ENCODE data around the gene CENPA.
"Not testable (repeated sequence)": the region's sequence is repeated elsewhere in the genome, so short reads cannot be mapped to it uniquely, and the experiment has no call there.

The CENPA gene

DNA sequence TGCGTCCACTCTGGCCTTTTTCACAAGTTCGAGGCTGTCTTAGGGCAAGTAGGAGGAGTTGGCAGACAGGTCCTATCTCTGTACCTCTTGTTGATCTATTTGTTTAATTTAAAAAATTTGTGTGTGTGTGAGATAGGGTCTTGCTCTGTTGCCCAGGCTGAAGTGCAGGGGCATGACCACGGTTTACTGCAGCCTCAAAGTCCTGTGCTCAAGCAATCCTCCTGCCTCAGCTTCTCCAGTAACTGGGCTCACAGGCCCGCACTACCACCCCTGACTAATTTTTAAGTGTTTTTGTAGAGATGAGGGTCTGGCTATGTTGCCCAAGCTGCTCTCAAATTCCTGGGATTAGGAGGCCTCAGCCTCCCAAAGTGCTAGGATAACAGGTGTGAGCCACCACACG is 26.0 kb upstream of the CENPA start:
- in situ Hi-C loops (cut with MboI; ENCODE audit: low sequenced_read_pairs): no loop called here

- in situ Hi-C loops (cut with MboI; ENCODE audit: low sequenced_read_pairs): not testable (repeated sequence)
Observed at GRCh38 chr2:26760991-26761390, 24.9 kb upstream of the CENPA start.

DNA sequence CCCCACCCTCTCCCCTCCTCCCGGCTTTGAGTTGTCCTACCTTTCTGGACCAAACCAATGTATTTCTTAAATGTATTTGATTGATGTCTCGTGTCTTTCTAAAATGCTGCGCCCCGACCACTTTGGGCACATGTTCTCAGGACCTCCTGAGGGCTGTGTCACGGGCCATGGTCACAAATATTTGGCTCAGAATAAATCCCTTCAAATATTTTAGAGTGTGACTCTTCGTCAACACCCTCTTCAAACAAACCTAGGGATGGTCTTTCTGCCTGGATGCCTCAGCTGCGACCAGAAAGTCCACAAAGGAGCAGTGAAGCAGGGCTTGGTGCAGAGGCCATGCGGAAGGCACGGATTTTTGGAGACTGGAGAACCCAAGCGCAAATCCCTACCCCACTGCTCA is 22.8 kb upstream of the CENPA start:
- in situ Hi-C loops (cut with MboI; ENCODE audit: low sequenced_read_pairs): no loop called here

GRCh38 chr2:26764078-26764887 is 21.6 kb upstream of the CENPA start, which contains the start of gene SLC35F6:
SLC35F6 (plus strand) TSS chr2:26764284; CDS start chr2:26764350, 66 bp downstream.
- in situ Hi-C loops (cut with MboI; ENCODE audit: low sequenced_read_pairs): no loop called here

- in situ Hi-C loops (cut with MboI; ENCODE audit: low sequenced_read_pairs): no loop called here
Observed at GRCh38 chr2:26764906-26765305, 20.9 kb upstream of the CENPA start.

DNA sequence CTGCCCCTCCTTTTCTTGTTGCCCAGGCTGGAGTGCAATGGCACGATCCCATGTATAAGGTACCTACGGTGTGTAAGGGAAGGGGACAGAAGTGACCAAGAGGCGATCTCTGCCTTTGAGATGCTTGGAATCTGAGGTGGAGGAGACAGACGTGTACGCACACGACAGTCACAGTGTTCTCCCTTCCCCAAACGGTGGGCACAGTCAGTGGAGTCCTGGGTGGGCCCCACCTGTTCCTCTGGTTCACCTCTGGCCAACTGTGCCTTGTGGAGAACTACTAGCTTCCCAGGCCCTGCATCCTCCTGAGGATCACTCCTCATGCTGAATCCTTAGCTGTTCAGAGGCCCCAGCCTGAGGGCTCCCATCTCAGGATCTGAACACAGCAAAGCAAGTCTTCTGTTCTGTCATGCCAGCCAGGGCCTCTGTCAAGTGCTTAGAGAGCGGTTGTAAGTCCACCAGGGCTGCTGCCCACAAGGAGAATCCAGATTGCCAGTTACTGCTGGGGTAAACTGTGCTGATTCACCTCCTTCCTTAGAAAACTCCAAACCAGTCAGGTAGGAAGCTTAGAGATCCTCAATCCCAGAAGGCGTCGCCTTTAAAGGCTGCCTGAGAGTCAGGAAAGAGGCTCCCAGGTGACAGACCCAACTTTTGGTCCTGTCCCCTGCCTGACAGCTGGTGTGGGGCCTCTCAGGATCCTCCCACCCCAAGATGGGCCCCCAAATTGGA is 20.2 kb upstream of the CENPA start:
- in situ Hi-C loops (cut with MboI; ENCODE audit: low sequenced_read_pairs): no loop called here

DNA sequence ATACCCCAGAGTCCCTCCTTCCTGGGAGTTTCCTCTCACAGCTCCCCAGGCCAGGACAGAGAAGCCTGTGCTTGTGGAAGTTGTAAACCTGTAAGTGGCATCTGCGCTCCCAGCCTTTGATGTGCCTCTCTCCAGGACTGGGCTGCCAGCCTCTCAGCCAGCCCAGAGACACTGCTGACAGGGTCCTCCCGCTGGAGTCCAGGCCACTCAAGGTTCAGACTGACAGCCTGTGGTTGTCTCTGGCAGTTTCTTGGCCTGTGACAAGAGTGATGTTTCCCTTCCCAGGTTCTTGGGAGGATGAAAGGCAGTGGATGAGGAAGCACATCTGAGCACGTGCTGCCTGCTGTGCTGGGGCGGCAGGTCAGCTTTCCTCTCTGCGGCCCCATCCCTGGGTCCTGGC is 18.7 kb upstream of the CENPA start:
- in situ Hi-C loops (cut with MboI; ENCODE audit: low sequenced_read_pairs): no loop called here

GRCh38 chr2:26767894-26768487 is 17.9 kb upstream of the CENPA start:
- in situ Hi-C loops (cut with MboI; ENCODE audit: low sequenced_read_pairs): no loop called here

GRCh38 chr2:26768759-26769088 is 17.1 kb upstream of the CENPA start:
- in situ Hi-C loops (cut with MboI; ENCODE audit: low sequenced_read_pairs): no loop called here

DNA sequence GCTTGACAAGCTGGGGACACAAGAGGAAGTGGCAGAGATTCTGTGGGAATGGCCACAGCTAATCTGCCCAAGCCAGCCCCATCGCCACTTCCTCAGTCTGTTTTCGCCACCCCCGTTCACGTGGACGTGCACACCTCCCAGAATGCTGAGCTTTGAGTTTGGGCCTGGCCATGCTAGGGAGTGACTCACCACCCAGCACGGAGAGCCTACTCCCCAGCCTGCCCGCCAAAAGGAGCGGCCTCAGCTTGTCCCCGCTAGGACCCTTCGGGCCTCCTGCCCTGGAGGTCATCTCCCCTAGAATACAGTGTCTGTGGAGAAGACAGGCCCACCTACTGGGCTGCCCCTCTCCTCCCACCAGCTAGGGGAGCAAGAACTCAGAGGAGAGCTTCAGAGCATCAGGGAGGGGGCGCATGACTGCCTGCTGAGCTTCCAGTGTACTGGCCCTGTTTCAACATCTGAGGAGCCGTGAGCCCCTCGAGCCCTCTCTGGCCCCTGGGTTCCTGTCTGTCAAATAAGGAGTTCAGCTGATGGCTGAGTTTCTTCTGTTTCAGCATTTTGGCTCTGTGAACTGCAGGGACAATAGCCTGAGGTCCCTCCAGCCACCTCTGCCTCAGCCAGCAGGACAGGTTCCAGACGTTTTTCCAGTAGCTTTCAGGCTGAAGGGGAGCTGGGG is 16.6 kb upstream of the CENPA start:
- in situ Hi-C loops (cut with MboI; ENCODE audit: low sequenced_read_pairs): no loop called here

DNA sequence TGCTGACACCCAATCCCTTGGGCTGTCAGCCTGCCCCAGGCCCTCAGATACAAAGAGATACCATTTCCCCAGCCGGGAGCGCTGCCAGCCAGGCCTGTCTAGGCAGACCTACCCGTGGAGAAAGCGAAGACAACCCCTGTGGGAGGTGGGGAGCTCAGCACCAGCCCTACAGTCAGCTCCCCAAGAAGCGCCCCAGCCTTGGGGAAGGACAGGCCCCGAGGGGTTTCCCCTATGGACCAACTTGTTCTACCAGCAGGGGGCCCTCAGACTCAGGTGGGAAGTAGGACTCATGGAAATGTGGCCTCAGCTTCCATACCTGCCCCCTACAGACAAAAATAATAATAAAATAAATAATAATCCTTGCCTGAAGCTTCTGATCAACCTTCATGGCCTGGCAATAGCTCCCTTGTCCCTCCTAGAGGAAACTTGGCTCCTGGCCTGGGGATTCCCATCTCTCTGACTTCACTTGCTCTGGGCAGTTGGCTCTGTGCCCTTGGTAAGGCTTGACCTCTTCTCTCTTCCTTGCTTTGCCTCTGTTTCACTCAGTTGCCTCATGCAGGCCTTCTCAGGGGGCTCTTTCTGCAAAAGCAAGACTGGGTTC is 14.8 kb upstream of the CENPA start:
- in situ Hi-C loops (cut with MboI; ENCODE audit: low sequenced_read_pairs): no loop called here

GRCh38 chr2:26772064-26773001 is 13.5 kb upstream of the CENPA start:
- in situ Hi-C loops (cut with MboI; ENCODE audit: low sequenced_read_pairs): no loop called here

GRCh38 chr2:26776195-26776800 is 9.6 kb upstream of the CENPA start:
- in situ Hi-C loops (cut with MboI; ENCODE audit: low sequenced_read_pairs): no loop called here

- in situ Hi-C loops (cut with MboI; ENCODE audit: low sequenced_read_pairs): no loop called here
Observed at GRCh38 chr2:26778098-26778497, 7.8 kb upstream of the CENPA start.

GRCh38 chr2:26778507-26778906 is 7.3 kb upstream of the CENPA start:
- in situ Hi-C loops (cut with MboI; ENCODE audit: low sequenced_read_pairs): no loop called here

GRCh38 chr2:26780203-26780760 is 5.6 kb upstream of the CENPA start:
- in situ Hi-C loops (cut with MboI; ENCODE audit: low sequenced_read_pairs): no loop called here

DNA sequence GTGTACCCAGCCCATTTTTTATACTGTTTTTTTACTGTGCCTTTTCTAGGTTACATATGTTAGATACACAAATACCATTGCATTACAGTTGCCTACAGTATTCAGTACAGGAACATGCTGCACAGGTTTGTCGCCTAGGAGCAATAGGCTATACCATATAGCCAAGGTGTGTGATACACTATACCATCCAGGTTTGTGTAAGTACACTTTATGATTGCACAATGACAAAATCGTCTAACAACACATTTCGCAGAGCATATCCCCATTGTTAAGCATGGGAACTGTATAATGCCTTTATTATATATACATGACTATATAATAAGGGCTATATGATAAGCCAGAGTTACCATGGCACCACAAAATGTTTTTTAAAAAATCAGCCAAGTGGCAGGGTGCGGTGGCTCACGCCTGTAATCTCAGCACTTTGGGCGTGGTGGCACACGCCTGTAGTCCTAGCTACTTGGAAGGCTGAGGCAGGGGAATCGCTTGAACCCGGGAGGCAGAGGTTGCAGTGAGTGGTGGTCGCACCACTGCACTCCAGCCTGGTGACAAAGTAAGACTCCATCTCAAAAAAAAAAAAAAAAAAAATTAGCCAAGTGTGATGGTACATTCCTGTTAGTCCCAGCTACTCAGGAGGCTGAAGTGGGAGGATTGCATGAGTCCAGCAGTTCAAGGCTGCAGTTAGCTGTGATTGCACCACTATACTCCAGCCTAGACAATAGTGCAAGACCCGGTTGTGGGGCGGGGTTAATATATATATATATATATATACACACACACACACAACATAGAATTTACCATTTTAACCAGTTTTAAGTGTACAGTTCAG is 2.8 kb upstream of the CENPA start:
- in situ Hi-C loops (cut with MboI; ENCODE audit: low sequenced_read_pairs): no loop called here

DNA sequence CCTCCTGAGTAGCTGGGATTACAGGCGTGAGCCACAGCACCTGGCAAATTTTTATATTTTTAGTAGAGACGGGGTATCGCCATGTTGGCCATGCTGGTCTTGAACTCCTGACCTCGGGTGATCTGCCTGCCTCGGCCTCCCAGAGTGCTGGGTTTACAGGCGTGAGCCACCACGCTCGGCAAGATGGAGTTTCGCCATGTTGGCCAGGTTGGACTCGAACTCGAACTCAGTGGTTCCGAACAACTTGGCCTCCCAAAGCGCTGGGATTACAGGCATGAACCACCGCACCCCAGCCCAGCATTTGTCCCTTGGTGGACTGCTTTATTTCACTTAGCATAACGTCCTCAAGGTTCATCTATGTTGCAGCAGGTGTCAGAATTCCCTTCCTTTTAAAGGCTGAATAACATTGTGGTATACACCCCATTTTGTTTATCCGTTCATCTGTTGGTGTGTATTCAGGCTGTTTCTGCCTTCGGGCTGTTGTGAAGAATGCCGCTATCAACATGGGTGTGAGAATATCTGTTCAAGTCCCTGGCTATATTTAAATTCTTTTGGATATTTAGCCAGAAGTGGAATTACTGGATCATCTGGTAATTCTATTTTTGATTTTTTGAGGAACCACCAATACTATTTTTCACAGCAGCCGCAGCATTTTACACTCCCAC is 1.2 kb upstream of the CENPA start:
- in situ Hi-C loops (cut with MboI; ENCODE audit: low sequenced_read_pairs): no loop called here

Measured in HL-60/S4 (cell line).